Fibroblast of lung (primary cell): ENCODE measurements around the gene WWC2. TPM values are rescaled to one million over a fixed set of nuclear protein-coding genes. Genes with fewer than 3 reads are reported as not detected.
A peak's percentile ranks its signal among the peaks of the same experiment; 100 is the strongest.

Source experiments
- DNase-seq, 2 donors: peaks; one replicate each; pipeline versions ENCODE4 v3.0.0 to v3.0.0-alpha.2; 2010; ENCODE audit warnings: low read depth in 2 of 2
- H2AFZ ChIP-seq: 2 replicates; pipeline ENCODE4 v1.5.1; 2012; ENCODE audit warnings: low read length, control low read depth, inconsistent platforms
- H3K27ac ChIP-seq: 2 replicates; pipeline ENCODE4 v1.5.1; 2011; ENCODE audit warnings: low read length, control low read depth; ENCODE audit not compliant: insufficient read depth
- H3K27me3 ChIP-seq: 2 replicates; pipeline ENCODE4 v1.5.1; 2011; ENCODE audit warnings: mild to moderate bottlenecking, low read length; ENCODE audit not compliant: control insufficient read depth, insufficient read depth
- H3K36me3 ChIP-seq: 2 replicates; pipeline ENCODE4 v1.5.1; 2011; ENCODE audit warnings: low read length; ENCODE audit not compliant: control insufficient read depth, insufficient read depth
- H3K4me1 ChIP-seq: 2 replicates; pipeline ENCODE4 v1.5.1; 2011; ENCODE audit warnings: low read length; ENCODE audit not compliant: control insufficient read depth, insufficient read depth; ENCODE audit errors: extremely low read depth
- H3K4me2 ChIP-seq: 2 replicates; pipeline ENCODE4 v1.5.1; 2011; ENCODE audit warnings: low read length, control low read depth; ENCODE audit not compliant: insufficient read depth; ENCODE audit errors: extremely low read depth
- H3K4me3 ChIP-seq, 4 experiments: fragments of 200-600 bp in 1 of 4; sonication (generic) in 1 of 4; replicated peaks in 1 of 4; 2 replicates each; pipeline ENCODE4 v1.5.1; 2011 to 2016; ENCODE audit warnings: low read length in 4 of 4, low read depth in 3 of 4, mild to moderate bottlenecking in 3 of 4, control low read depth in 2 of 4, inconsistent platforms in 1 of 4, mixed read lengths in 1 of 4; ENCODE audit not compliant: insufficient read depth in 1 of 4; ENCODE audit errors: control extremely low read depth in 1 of 4
- H3K79me2 ChIP-seq: 2 replicates; pipeline ENCODE4 v1.5.1; 2012; ENCODE audit warnings: mild to moderate bottlenecking, low read length, inconsistent platforms; ENCODE audit not compliant: control insufficient read depth, insufficient read depth
- H3K9ac ChIP-seq: 2 replicates; pipeline ENCODE4 v1.5.1; 2011; ENCODE audit warnings: mild to moderate bottlenecking, low read length, control low read depth; ENCODE audit not compliant: insufficient read depth
- H3K9me3 ChIP-seq: 2 replicates; pipeline ENCODE4 v1.5.1; 2012; ENCODE audit warnings: low read depth, low read length; ENCODE audit not compliant: control insufficient read depth, insufficient read depth
- H4K20me1 ChIP-seq: 2 replicates; pipeline ENCODE4 v1.5.1; 2011; ENCODE audit warnings: low read length; ENCODE audit not compliant: control insufficient read depth, insufficient read depth; ENCODE audit errors: extremely low read depth
- EZH2 ChIP-seq: IDR thresholded peaks from 2 replicates; pipeline ENCODE4 v1.5.1; 2012; ENCODE audit warnings: low read length, control low read depth, mild to moderate bottlenecking; ENCODE audit errors: missing control alignments
- polyA plus RNA-seq, 2 donors: library from polyadenylated mRNA; depleted of rRNA in 1 of 2; stranded (reverse) in 1 of 2; unstranded in 1 of 2; fragments of >200 nt; gene quantifications; 2 replicates each; pipeline ENCODE4 v1.2.1, GENCODE V29; 2011 to 2012; ENCODE audit warnings: missing spikeins in 1 of 2
- total RNA-seq: library from RNA; depleted of rRNA; stranded (reverse); fragments of >200 nt; gene quantifications from 2 replicates; pipeline ENCODE4 v1.2.1, GENCODE V29; 2014
- TF ChIP-seq, protein P1 (sequence below), 2 donors: IDR thresholded peaks in 1 of 2; conservative IDR thresholded peaks in 1 of 2; 1 replicate in 1 of 2; 2 replicates in 1 of 2; pipeline ENCODE4 v1.5.1; 2011 to 2012; ENCODE audit warnings: low read length in 2 of 2, control low read depth in 1 of 2, inconsistent platforms in 1 of 2, low read depth in 1 of 2, mild to moderate bottlenecking in 1 of 2

Gene WWC2
- total and polyA plus RNA-seq, 2 donors (not counting 1 experiment from before 2014, with no cell fraction given), result 31.6 to 34.0 TPM

- peak overlapping the region; percentile 69 for H2AFZ ChIP-seq
- peak in 1 of 2 donors; percentile 52 for DNase-seq
- no peaks in the 10 kb centered on the region for H3K79me2 ChIP-seq
- no peak overlapping the region for H3K9ac ChIP-seq
- H4K20me1 ChIP-seq, result no peaks in the 10 kb centered on the region
- H3K27ac ChIP-seq, result no peak overlapping the region
- H3K9me3 ChIP-seq, result no peaks in the 10 kb centered on the region
- H3K4me1 ChIP-seq, result peaks cover 2% of the 10 kb centered on the region
- no peak overlapping the region for H3K4me2 ChIP-seq
- no peaks in the 10 kb centered on the region for H3K27me3 ChIP-seq
- H3K4me3 ChIP-seq, result no peak overlapping the region
- no peak for TF ChIP-seq EZH2
- TF ChIP-seq, protein P1, sequence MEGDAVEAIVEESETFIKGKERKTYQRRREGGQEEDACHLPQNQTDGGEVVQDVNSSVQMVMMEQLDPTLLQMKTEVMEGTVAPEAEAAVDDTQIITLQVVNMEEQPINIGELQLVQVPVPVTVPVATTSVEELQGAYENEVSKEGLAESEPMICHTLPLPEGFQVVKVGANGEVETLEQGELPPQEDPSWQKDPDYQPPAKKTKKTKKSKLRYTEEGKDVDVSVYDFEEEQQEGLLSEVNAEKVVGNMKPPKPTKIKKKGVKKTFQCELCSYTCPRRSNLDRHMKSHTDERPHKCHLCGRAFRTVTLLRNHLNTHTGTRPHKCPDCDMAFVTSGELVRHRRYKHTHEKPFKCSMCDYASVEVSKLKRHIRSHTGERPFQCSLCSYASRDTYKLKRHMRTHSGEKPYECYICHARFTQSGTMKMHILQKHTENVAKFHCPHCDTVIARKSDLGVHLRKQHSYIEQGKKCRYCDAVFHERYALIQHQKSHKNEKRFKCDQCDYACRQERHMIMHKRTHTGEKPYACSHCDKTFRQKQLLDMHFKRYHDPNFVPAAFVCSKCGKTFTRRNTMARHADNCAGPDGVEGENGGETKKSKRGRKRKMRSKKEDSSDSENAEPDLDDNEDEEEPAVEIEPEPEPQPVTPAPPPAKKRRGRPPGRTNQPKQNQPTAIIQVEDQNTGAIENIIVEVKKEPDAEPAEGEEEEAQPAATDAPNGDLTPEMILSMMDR (conservative IDR thresholded peaks at IDR 0.05 in 1 of 2, IDR thresholded peaks at IDR 0.05 in 1 of 2; ENCODE audit: low read depth in 1 of 2, low read length in 2 of 2), result no peak
- no peaks in the 10 kb centered on the region for H3K36me3 ChIP-seq
Measured at GRCh38 chr4:183328832-183329231, 229.8 kb downstream of the WWC2 start.

DNA sequence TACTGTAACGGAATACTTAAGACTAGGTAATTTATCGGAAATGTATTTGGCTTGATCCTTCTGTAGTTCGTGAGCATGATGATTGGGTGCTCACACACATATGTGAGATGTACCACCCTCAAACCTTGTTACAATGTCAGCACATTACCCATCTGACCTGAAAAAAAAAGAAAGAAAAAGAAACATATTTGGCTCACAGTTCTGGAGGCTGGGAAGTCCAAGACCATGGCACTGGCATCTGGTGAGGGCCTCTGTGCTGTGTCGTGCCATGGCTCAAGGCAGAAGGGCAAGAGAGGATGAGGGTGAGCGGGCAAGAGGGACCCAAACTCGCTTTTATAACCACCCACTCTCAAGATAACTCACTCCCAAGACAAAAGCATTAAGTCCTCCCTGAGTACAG, 230.2 kb downstream of the WWC2 start:
- DNase-seq, result no peak
- H3K9me3 ChIP-seq, result no peaks in the 10 kb centered on the region
- H3K27me3 ChIP-seq, result no peaks in the 10 kb centered on the region
- TF ChIP-seq EZH2, result no peak
- TF ChIP-seq, protein P1 (conservative IDR thresholded peaks at IDR 0.05 in 1 of 2, IDR thresholded peaks at IDR 0.05 in 1 of 2; ENCODE audit: low read depth in 1 of 2, low read length in 2 of 2), result no peak
- no peak overlapping the region for H3K4me2 ChIP-seq
- H3K36me3 ChIP-seq, result no peaks in the 10 kb centered on the region
- peak overlapping the region; percentile 69 for H2AFZ ChIP-seq
- H3K4me3 ChIP-seq, result no peak overlapping the region
- no peaks in the 10 kb centered on the region for H4K20me1 ChIP-seq
- no peaks in the 10 kb centered on the region for H3K79me2 ChIP-seq
- H3K27ac ChIP-seq, result no peak overlapping the region
- H3K4me1 ChIP-seq, result peaks cover 4% of the 10 kb centered on the region
- no peak overlapping the region for H3K9ac ChIP-seq

DNA sequence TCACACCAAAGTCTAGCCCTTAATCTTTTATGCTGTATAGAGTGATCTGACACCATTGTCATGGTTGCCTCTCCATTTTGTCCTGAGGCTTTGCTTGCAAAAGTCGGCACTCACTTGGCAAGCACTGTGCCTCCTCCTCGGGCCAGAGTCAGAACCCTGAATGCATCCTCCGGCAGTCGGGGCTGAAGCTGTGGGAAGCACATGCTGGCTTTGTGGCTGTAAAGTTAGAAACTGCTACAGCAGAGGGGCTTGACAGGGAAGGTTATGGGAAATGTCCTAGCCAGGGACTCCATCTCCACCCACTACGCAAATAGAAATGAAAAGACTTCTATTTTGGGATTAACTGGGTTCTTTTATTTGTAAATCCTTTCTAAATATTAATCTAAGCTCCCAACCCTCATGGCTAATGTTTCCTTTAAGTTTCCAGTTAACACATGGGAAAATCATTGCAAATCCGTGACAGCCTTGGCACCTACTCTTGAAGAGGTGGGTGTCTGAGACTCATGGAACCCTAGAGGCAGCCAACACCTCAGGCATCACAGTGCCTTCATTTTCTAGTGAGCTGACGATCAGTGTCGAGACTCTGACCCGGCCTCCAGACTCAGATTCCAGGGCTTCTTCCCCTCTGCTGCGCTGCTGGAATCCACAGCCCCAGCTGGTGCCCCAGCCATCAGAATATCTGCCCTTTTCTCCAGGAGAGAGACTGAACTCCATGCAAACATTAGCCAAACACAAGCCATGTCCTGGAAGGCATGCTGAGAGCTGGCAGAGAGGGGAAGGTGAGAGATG, 231.1 kb downstream of the WWC2 start:
- Histone ChIP-seq H4K20me1 (no peaks in the 10 kb centered on the region), H3K4me2 (no peak overlapping the region), H2AFZ (no peak overlapping the region), H3K36me3 (no peaks in the 10 kb centered on the region), H3K4me1 (peaks cover 6% of the 10 kb centered on the region), H3K79me2 (no peaks in the 10 kb centered on the region), H3K4me3 (no peak overlapping the region), H3K9me3 (no peaks in the 10 kb centered on the region), H3K9ac (no peak overlapping the region), H3K27me3 (no peaks in the 10 kb centered on the region), H3K27ac (no peak overlapping the region)
- DNase-seq, result no peak
- no peak for TF ChIP-seq EZH2
- TF ChIP-seq, protein P1 (conservative IDR thresholded peaks at IDR 0.05 in 1 of 2, IDR thresholded peaks at IDR 0.05 in 1 of 2; ENCODE audit: low read depth in 1 of 2, low read length in 2 of 2), result no peak
